Stimulated activated CD8-positive, alpha-beta memory T cell treated with anti-CD3 and anti-CD28 coated beads, Interleukin-4, amount 100 ng/mL, for 24 hours (primary cell): ENCODE results near the gene NCAPH2.

Source experiments
- DNase-seq: peaks from one replicate; pipeline ENCODE4 v3.0.0-alpha.2; 2020; ENCODE audit warnings: low read depth

NCAPH2 gene

GRCh38 chr22:50474710-50475651 is 33.0 kb upstream of the NCAPH2 start, which contains the start of gene SBF1:
Gene SBF1, minus strand, starts transcription at chr22:50475035. Its CDS starts 195 bp downstream, at chr22:50474840.
- peak; percentile 81 for DNase-seq

DNA sequence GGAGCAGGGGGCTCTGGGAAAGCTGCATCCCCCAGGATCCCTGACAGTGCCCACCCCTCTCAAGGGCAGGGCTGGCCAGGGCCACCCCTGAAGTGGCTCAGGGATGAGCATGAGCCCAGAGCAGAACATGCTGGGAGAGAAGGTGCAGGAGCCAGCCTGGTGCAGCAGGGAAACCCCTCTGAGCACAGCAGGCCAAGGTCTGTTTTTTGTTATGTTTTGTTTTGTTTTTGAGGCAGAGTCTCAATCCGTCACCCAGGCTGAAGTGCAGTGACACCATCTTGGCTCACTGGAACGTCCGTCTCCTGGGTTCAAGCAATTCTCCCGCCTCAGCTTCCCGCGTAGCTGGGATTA is 32.4 kb upstream of the NCAPH2 start:
- DNase-seq = no peak

DNA sequence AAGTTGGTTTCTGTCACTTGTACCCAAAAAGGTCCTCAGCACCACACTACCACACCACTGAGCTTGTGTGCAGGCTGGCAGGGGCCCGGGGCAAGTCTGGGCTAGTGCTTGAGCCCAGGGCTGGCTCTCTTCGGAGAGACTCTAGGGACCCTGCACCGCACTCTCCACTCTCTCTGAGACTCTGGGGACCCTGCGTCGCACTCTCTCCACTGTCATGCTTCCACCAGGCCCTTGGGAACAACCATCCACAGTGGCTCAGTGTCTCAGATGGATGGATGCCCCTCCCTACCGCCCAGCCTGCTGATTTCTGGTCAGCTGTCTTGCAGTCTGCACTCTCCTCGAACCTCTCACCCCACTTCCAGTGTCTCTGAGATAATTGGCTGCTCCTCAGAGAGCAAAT is 31.2 kb upstream of the NCAPH2 start:
- no peak for DNase-seq

GRCh38 chr22:50477923-50478322 is 30.1 kb upstream of the NCAPH2 start:
- DNase-seq = no peak

GRCh38 chr22:50479721-50480120 is 28.3 kb upstream of the NCAPH2 start:
- DNase-seq = no peak

DNA sequence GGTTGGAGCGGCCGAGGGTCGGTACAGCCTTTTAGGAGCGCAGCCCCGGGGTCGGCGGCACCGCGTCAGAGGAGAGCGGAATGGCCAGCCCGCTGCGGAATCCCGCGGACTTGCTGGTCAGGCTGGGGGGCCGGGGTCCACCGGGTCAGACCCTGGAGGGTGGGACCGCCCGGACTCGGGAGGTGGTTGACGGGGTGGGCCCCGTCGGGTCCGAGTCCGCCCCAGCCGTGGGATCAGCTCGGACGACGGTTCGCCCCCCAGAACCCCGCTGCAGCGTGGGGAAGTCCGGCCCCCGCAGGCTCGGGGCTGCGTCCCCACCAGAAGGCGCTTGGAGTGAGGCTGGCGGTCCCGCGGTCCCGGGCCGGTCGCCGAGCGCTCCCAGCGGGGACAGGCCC is 27.0 kb upstream of the NCAPH2 start:
- no peak for DNase-seq

DNA sequence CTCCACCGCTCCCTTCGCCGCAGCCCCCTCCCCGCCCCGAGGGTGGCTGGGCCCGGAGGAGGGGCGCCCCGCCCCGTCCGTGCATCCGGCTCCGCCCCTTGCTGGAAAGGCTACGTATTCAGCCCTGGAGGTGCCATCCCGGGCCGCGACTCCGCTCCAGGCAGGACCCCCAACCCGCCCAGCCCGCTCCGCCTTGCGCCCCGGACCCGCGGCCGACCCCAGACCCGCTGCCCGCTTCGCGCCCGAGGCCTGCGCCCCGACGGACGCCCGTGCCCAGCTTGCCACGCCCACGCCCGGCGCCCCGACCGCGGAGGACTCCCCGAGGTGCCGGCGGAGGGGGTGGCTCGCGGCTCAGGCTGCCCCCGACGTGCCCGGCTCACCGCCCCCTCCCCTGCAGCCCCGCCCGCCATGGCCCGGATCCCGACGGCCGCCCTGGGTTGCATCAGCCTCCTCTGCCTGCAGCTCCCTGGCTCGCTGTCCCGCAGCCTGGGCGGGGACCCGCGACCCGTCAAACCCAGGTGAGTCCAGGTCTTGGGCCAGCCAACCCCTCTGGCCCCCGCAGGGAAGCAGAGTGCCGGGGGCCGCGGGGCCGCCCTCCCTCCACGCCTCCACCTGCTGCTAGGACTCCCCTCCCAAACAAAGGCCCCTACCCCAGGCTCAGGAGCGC is 26.5 kb upstream of the NCAPH2 start, which contains the start of gene ADM2:
Gene ADM2, plus strand, starts transcription at position 104 of the 667 bp plus-strand sequence. Its CDS starts 305 bp downstream, at position 409.
- peak; percentile 52 for DNase-seq

DNA sequence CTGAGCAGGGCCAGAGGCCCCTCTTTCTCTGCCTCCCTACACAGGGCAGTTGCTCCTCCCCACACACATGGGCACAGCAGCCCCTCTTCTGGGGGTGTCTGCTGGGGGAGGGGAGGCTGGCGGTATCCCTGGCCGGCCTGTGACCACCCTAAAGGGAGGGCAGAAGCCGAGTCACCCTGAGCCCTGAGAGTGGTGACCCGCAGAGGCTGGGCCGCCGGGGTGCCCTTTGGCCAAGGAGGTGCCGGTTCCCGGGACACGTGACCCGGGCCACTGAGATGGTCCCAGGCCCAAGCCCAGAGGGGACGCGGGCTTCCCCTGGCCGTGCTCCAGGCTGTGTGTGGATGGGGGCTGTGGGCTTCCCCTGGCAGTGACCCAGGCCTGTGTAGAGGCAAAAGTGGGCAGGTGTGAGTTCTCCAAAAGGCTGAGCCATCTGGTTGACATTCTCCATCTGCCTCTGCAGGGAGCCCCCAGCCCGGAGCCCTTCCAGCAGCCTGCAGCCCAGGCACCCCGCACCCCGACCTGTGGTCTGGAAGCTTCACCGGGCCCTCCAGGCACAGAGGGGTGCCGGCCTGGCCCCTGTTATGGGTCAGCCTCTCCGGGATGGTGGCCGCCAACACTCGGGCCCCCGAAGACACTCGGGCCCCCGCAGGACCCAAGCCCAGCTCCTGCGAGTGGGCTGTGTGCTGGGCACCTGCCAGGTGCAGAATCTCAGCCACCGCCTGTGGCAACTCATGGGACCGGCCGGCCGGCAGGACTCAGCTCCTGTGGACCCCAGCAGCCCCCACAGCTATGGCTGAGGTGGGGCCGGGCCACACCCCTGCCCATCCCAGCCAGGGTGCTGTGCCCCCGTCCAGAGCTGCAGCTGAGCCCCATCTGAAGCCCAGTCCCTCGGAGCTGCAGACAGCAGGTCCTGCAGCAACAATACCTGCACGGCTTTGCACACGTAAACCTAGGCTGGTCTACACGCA is 25.6 kb upstream of the NCAPH2 start:
- DNase-seq = no peak

DNA sequence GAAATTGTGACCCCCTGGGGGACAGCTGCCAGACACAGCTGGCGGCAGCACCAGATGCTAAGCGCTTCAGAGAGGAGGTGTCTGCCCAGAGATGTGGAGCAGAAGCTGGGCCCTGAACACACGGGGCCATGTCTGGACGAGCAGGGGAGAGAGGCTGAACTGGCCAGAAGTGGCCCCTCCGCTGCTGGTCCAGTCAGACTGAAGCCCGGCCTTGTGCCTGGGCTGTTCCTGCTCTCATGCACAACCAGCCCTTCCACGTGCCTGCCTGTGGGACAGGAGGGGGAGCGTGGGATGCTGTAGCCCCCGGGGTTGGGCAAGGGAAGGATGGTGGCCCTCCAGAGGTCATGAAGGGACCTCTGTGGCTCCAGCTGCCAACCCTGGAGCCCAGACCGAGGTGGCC is 24.9 kb upstream of the NCAPH2 start:
- DNase-seq = no peak

GRCh38 chr22:50483556-50483955 is 24.5 kb upstream of the NCAPH2 start:
- DNase-seq = no peak

- no peak for DNase-seq
Measured at GRCh38 chr22:50483977-50484853, 23.8 kb upstream of the NCAPH2 start.

GRCh38 chr22:50485221-50486131 is 22.5 kb upstream of the NCAPH2 start:
- no peak for DNase-seq

GRCh38 chr22:50486561-50487289 is 21.3 kb upstream of the NCAPH2 start, which contains the start of gene MIOX:
Gene MIOX, plus strand, starts transcription at chr22:50486859. Its CDS starts 39 bp downstream, at chr22:50486898.
- no peak for DNase-seq

DNA sequence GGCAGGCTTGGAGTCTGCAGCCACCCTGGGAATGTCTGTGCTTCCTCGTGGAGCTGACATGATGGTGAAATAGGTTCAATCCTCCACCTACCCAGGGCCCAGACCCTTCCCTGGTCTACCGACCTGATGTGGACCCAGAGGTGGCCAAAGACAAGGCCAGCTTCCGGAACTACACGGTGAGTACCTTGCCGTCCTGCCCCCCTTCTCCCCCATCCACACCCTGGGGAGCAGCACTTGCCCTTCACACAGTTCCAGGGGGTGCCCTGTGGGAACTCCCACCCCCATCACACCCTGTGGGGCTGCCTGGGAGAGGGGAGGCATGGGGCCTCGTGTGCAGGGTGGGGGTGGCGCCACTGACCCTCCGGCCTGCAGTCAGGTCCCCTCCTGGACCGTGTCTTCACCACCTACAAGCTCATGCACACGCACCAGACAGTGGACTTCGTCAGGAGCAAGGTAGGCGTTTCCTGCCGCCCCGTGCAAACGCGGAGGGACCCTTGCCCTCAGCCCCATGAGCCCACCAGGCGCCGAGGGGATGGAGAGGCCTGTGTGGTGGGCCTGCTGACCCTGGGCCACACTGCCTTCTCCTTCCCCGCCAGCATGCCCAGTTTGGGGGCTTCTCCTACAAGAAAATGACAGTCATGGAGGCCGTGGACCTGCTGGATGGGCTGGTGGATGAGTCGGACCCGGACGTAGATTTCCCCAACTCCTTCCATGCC is 20.6 kb upstream of the NCAPH2 start:
- DNase-seq = no peak

DNA sequence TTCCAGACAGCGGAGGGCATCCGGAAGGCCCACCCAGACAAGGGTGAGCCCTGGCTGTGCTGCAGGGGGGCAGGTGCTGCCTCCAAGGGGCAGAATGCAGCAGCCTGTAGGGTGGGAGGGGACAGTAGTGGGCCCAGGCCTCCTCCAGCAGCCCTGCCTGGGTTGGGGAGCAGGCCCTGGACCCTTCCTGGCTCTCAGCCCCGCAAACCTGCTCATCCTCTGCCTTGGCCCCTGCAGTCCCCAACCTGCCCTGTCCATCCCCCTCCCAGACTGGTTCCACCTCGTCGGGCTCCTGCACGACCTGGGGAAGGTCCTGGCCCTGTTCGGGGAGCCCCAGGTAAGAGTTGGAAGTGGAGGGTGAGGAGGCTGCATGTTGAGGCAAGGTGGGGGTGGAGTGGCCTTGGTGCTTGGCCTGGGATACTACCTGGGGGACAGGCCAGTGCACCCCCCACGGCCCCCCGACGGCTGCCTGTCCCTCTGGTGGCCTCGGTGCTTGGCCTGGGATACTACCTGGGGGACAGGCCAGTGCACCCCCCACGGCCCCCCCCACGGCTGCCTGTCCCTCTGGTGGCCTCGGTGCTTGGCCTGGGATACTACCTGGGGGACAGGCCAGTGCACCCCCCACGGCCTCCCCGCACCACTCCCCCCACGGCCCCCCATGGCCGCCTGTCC is 19.9 kb upstream of the NCAPH2 start:
- DNase-seq = no peak

GRCh38 chr22:50488886-50489285 is 19.1 kb upstream of the NCAPH2 start:
- DNase-seq = no peak

DNA sequence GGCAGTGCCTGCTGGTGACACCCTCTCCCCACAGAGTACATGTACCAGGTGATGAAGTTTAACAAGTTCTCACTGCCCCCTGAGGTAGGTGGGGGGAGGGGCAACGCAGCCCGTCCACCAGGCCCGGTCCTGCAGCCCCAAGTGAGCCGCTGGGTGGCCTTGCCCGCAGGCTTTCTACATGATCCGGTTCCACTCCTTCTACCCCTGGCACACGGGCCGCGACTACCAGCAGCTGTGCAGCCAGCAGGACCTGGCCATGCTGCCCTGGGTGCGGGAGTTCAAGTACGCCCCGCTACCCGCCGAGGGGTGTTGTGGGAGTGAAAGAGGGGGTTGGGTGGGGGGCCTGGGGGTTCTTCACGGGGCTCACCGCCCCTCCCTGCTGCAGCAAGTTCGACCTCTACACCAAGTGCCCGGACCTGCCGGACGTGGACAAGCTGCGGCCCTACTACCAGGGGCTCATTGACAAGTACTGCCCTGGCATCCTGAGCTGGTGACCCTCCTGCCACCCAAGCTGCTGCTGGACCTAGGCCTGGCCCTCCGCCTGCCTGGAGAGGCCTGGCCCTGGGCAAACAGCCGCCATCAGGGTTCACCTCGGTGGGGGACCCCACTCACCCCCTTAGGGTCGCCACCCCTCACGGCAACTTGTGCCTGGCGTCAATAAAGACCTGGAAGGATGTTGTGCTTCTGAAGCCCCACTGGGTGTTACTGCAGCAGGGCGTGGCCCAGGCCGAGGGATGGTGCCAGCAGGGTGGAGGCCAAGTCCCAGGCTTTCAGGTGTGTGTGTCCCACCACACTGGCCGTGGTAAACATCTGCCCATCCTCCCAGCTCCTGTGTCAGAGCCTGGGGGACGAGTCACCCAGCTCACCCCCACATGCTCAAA is 18.4 kb upstream of the NCAPH2 start:
- DNase-seq = no peak
